ENCODE data around the gene TMED10.
"Not testable (repeated sequence)": the region's sequence is repeated elsewhere in the genome, so short reads cannot be mapped to it uniquely, and the experiment has no call there.

TMED10 gene

GRCh38 chr14:75155169-75155568, 21.2 kb downstream of the TMED10 start:
- no peak overlapping the region for H3K27ac Mint-ChIP-seq
- peaks cover 10% of the 10 kb centered on the region for H3K4me1 Mint-ChIP-seq
- no peak for TF ChIP-seq CTCF (IDR thresholded peaks at IDR 0.05; ENCODE audit: unreplicated experiment in 3 of 3)
- H3K4me3 Mint-ChIP-seq: no peak overlapping the region
- H3K36me3 Mint-ChIP-seq (ENCODE audit: low read depth): peaks cover 11% of the 10 kb centered on the region
- no peaks in the 10 kb centered on the region for H3K27me3 Mint-ChIP-seq (ENCODE audit: low read depth)
- no peaks in the 10 kb centered on the region for H3K9me3 Mint-ChIP-seq

GRCh38 chr14:75153295-75153694, 23.1 kb downstream of the TMED10 start:
- Mint-ChIP-seq H3K4me3 (no peak overlapping the region), H3K27ac (no peak overlapping the region), H3K4me1 (peaks cover 14% of the 10 kb centered on the region), H3K36me3 (ENCODE audit: low read depth) (peaks cover 24% of the 10 kb centered on the region), H3K27me3 (ENCODE audit: low read depth) (no peaks in the 10 kb centered on the region), H3K9me3 (no peaks in the 10 kb centered on the region)
- TF ChIP-seq CTCF (IDR thresholded peaks at IDR 0.05; ENCODE audit: unreplicated experiment in 3 of 3): no peak

GRCh38 chr14:75151851-75152250, 24.6 kb downstream of the TMED10 start:
- H3K4me1 Mint-ChIP-seq: peaks cover 25% of the 10 kb centered on the region
- H3K4me3 Mint-ChIP-seq: no peak overlapping the region
- TF ChIP-seq CTCF (IDR thresholded peaks at IDR 0.05; ENCODE audit: unreplicated experiment in 3 of 3): no peak
- no peaks in the 10 kb centered on the region for H3K27me3 Mint-ChIP-seq (ENCODE audit: low read depth)
- H3K9me3 Mint-ChIP-seq: no peaks in the 10 kb centered on the region
- H3K36me3 Mint-ChIP-seq (ENCODE audit: low read depth): peaks cover 34% of the 10 kb centered on the region
- H3K27ac Mint-ChIP-seq: no peak overlapping the region

- not testable (repeated sequence) for H3K27me3 Mint-ChIP-seq (ENCODE audit: low read depth); H3K9me3 Mint-ChIP-seq; H3K4me3 Mint-ChIP-seq; H3K27ac Mint-ChIP-seq
- peaks cover 30% of the 10 kb centered on the region for H3K4me1 Mint-ChIP-seq
- peaks cover 43% of the 10 kb centered on the region for H3K36me3 Mint-ChIP-seq (ENCODE audit: low read depth)
These were observed 25.8 kb downstream of the TMED10 start for GRCh38 chr14:75150637-75151036.

GRCh38 chr14:75150150-75150549, 26.3 kb downstream of the TMED10 start:
- Mint-ChIP-seq H3K27ac (no peak overlapping the region), H3K4me1 (peaks cover 25% of the 10 kb centered on the region), H3K36me3 (ENCODE audit: low read depth) (peaks cover 44% of the 10 kb centered on the region), H3K4me3 (no peak overlapping the region), H3K9me3 (no peaks in the 10 kb centered on the region), H3K27me3 (ENCODE audit: low read depth) (no peaks in the 10 kb centered on the region)
- no peak for TF ChIP-seq CTCF (IDR thresholded peaks at IDR 0.05; ENCODE audit: unreplicated experiment in 3 of 3)

GRCh38 chr14:75147423-75148071, 28.9 kb downstream of the TMED10 start:
- H3K4me1 Mint-ChIP-seq: peaks cover 37% of the 10 kb centered on the region
- peaks cover 58% of the 10 kb centered on the region for H3K36me3 Mint-ChIP-seq (ENCODE audit: low read depth)
- peak; percentile 22 to 36 (median 28) for TF ChIP-seq CTCF (IDR thresholded peaks at IDR 0.05; ENCODE audit: unreplicated experiment in 3 of 3)

More at GRCh38 chr14:75147423-75148071, 28.9 kb downstream of the TMED10 start:
- H3K27ac Mint-ChIP-seq: peak overlapping the region; percentile 75 to 92 (median 88)
- no peak overlapping the region for H3K4me3 Mint-ChIP-seq
- H3K27me3 Mint-ChIP-seq (ENCODE audit: low read depth): no peaks in the 10 kb centered on the region
- H3K9me3 Mint-ChIP-seq: no peaks in the 10 kb centered on the region
